ENCODE results near the gene PLEKHM2.
"Not testable (repeated sequence)": the region's sequence is repeated elsewhere in the genome, so short reads cannot be mapped to it uniquely, and the experiment has no call there.

The PLEKHM2 gene

GRCh38 chr1:15681349-15682292 is 2.5 kb upstream of the PLEKHM2 start:
- H3K4me3 ChIP-seq (ENCODE audit: low read length) = no peak overlapping the region
- no peak for TF ChIP-seq ZNF274 (IDR thresholded peaks at IDR 0.05; ENCODE audit: low read depth, low read length)

GRCh38 chr1:15682936-15683341 is 1.2 kb upstream of the PLEKHM2 start:
- TF ChIP-seq ZNF274 (IDR thresholded peaks at IDR 0.05; ENCODE audit: low read depth, low read length) = no peak
- no peak overlapping the region for H3K4me3 ChIP-seq (ENCODE audit: low read length)

DNA sequence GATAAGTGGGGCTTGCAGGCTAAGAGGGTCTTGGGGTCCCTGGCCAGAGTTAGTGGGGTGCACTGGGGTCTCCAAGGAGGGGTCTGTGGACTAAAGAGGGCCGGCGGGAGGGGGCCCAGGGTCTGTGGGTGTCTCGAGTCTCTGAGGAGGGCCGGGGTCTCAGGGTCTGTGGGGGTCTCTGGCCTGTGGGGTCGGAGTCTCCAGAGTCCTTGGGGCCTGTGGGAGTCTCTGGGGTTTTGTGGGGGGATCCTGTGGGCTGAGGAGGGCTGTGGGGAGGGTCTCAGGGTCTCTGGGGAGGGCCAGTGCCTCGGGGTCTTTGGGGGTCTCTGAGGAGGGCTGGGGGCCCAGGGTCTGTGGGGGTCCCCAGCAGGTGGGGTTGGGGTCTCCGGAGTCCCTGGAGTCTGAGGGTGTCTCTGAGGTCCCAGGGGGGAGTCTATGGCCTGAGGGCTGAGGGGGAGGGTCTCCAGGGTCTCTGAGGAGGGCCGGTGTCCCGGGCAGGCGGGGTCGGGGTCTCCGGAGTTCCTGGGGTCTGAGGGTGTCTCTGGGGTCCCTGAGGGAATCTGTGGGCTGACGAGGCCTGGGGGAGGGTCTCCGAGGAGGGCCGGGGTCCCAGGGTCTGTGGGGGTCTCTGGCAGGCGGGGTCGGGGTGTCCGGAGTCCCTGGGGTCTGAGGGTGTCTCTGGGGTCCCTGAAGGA is 628 bp upstream of the PLEKHM2 start:
- TF ChIP-seq ZNF274 (IDR thresholded peaks at IDR 0.05; ENCODE audit: low read depth, low read length) = no peak

GRCh38 chr1:15684468-15685291 is 560 bp downstream of the PLEKHM2 start:
- no peak for TF ChIP-seq ZNF274 (IDR thresholded peaks at IDR 0.05; ENCODE audit: low read depth, low read length)
- H3K4me3 ChIP-seq (ENCODE audit: low read length) = peak overlapping the region; percentile 94

More for the DNA sequence above, 628 bp upstream of the PLEKHM2 start:
- H3K4me3 ChIP-seq (ENCODE audit: low read length) = peak overlapping the region; percentile 97

GRCh38 chr1:15685820-15686219 is 1.7 kb downstream of the PLEKHM2 start:
- TF ChIP-seq ZNF274 (IDR thresholded peaks at IDR 0.05; ENCODE audit: low read depth, low read length) = no peak
- H3K4me3 ChIP-seq (ENCODE audit: low read length) = no peak overlapping the region; the same call in 1 of the 2 replicates

DNA sequence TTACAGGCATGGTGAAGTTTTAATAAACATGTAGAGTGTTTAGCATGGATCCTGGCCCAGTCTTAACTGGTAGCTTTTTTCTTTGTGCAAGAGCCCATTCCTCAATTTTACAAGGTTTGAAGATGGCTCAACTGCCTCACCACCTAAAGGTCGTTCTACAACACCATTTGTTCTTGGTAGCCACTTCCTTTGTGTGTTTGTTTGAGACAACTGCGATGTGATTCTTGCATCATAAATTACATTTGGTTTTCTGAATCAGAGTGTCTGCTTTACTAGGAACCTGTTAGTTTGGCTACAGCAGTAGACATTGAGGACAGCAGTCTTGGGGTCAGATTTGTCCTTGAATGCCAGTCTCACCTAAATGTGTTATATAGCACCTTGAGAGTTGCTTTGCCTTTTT is 3.3 kb downstream of the PLEKHM2 start:
- no peak for TF ChIP-seq ZNF274 (IDR thresholded peaks at IDR 0.05; ENCODE audit: low read depth, low read length)
- H3K4me3 ChIP-seq (ENCODE audit: low read length) = no peak overlapping the region

GRCh38 chr1:15690317-15690716 is 6.2 kb downstream of the PLEKHM2 start:
- no peak for TF ChIP-seq ZNF274 (IDR thresholded peaks at IDR 0.05; ENCODE audit: low read depth, low read length)
- H3K4me3 ChIP-seq (ENCODE audit: low read length) = no peak overlapping the region

GRCh38 chr1:15691434-15692032 is 7.4 kb downstream of the PLEKHM2 start:
- no peak for TF ChIP-seq ZNF274 (IDR thresholded peaks at IDR 0.05; ENCODE audit: low read depth, low read length)
- no peak overlapping the region for H3K4me3 ChIP-seq (ENCODE audit: low read length)

GRCh38 chr1:15692121-15692682 is 8.1 kb downstream of the PLEKHM2 start:
- no peak overlapping the region for H3K4me3 ChIP-seq (ENCODE audit: low read length)
- no peak for TF ChIP-seq ZNF274 (IDR thresholded peaks at IDR 0.05; ENCODE audit: low read depth, low read length)

DNA sequence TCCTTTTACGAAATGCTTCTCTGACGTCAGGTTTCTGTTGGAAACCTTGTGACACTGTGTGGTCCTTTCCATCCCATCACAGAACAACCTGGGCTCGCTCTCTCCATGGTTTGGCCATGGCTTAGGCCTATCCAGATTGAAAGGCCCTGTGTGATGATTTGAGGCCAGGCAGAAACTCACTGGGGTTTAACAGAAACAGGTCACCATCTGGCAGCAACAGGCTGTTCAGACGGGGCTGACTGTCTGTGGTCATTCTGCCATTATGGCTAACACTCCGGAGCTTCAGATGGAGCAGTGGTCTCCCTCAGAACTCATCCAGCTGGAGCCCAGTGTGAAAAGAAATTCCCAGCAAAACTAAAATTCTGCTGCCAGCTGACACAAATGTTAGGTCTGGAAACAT is 9.3 kb downstream of the PLEKHM2 start:
- TF ChIP-seq ZNF274 (IDR thresholded peaks at IDR 0.05; ENCODE audit: low read depth, low read length) = no peak
- H3K4me3 ChIP-seq (ENCODE audit: low read length) = no peak overlapping the region

DNA sequence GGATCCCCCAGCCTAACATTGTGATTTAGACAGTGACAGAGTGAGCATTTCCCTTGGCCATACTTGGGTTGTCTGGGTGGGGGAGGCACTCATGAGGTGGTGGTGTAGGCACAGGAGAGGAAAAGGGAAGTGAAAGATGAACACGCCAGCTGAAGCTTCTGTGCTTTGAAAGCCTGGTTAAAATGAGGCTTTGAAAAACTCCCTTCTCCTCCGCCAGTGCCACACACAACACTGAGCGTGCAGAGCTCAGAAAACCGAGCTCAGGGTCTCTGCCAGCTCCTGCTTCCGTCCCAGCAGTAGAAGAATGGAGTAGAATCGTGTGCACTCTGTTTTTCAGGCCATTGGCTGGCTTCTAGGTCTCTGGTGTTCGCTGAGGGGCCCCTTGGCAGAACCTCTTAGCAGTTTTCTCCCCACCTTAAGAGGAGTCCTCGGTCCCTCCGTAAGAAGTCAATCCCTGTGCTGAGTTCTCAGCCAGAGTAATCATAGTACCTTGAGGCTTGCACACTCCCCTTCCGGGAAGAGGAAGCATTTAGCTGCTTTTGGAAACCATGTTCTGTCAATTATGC is 12.9 kb downstream of the PLEKHM2 start:
- TF ChIP-seq ZNF274 (IDR thresholded peaks at IDR 0.05; ENCODE audit: low read depth, low read length) = no peak
- H3K4me3 ChIP-seq (ENCODE audit: low read length) = peak overlapping the region; percentile 55

DNA sequence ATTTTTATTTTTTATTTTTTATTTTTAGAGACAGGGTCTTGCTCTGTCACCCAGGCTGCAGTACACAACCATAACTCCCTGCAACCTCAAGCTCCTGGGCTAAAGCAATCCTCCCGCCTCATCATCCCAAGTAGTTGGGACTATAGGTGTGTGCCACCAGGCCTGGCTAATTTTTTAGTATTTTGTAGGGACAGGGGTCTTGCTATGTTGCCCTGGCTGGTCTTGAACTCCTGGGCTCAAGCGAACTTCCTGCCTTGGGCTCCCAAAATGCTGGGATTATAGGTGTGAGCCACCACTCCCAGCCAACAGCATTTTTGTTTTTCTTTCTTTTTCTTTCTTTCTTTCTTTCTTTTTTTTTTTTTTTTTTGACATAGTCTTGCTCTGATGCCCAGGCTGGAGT is 14.1 kb downstream of the PLEKHM2 start:
- H3K4me3 ChIP-seq (ENCODE audit: low read length) = peak overlapping the region; percentile 55; the same call in 1 of the 2 replicates
- TF ChIP-seq ZNF274 (IDR thresholded peaks at IDR 0.05; ENCODE audit: low read depth, low read length) = no peak

- H3K4me3 ChIP-seq (ENCODE audit: low read length) = not testable (repeated sequence)
These were observed 15.2 kb downstream of the PLEKHM2 start for GRCh38 chr1:15699321-15699720.
